Measurements from ENCODE around the gene UHRF2.
"Not testable (repeated sequence)": the region's sequence is repeated elsewhere in the genome, so short reads cannot be mapped to it uniquely, and the experiment has no call there.

UHRF2 gene, protein sequence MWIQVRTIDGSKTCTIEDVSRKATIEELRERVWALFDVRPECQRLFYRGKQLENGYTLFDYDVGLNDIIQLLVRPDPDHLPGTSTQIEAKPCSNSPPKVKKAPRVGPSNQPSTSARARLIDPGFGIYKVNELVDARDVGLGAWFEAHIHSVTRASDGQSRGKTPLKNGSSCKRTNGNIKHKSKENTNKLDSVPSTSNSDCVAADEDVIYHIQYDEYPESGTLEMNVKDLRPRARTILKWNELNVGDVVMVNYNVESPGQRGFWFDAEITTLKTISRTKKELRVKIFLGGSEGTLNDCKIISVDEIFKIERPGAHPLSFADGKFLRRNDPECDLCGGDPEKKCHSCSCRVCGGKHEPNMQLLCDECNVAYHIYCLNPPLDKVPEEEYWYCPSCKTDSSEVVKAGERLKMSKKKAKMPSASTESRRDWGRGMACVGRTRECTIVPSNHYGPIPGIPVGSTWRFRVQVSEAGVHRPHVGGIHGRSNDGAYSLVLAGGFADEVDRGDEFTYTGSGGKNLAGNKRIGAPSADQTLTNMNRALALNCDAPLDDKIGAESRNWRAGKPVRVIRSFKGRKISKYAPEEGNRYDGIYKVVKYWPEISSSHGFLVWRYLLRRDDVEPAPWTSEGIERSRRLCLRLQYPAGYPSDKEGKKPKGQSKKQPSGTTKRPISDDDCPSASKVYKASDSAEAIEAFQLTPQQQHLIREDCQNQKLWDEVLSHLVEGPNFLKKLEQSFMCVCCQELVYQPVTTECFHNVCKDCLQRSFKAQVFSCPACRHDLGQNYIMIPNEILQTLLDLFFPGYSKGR

GRCh38 chr9:6412487-6413364 lies at the start of gene UHRF2:
TSS of gene UHRF2 (plus strand) at chr9:6413199. CDS start at chr9:6413491, 292 bp downstream.
- DNase-seq: peak; percentile 88

DNA sequence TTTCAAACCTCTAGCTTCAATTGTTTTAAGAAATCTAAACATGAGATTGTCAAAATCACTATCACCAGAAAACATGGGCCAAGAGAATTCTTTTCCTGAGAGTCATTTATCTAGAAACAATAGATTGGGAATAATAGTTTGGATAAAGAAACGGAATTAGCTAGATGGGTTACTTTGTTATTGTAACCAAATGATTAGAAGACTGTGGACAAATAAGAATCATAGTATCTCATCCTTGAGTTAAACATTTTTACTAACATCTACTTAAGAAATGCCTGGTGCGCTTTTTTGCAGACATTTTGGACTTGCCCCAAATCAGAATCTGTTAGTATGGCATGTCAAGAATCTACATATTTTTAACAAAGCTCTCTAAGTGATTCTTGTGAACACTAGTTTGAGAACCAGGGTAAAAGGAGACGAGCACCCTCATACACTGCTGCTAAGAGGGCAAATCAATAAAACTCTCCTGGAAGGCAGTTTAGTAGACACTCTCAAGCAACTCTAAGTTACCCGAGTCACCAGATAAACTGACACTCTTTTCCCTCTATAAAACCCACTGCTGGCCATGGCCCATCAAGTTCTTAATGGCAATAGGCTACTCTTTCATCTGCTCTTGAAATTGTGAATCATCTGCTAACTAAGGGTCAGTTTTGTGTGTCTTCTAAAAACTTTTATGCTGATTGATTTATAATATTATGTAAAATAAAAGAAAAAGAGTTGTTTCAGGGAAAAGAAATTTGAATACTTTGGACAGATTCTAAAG lies 45.7 kb upstream of the UHRF2 start:
- DNase-seq: no peak

DNA sequence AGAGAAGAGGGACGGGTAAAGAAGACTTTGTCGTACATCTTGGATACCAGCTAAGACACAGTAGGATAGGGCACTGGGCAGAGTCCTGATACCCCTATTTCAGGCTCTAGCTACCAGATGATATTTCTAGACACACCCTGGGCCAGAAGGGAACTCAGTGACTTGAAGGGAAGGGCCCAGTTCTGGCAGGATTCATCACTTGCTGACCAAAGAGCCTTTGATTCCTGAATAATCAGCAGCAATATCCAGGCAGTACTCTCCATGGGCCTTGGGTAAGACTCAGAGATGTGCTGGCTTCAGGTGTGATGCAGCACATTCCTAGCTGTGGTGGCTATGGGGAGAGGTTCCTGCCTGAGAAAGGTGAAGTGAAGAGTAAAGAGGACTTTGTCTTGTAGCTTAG lies 44.2 kb upstream of the UHRF2 start:
- DNase-seq: no peak

DNA sequence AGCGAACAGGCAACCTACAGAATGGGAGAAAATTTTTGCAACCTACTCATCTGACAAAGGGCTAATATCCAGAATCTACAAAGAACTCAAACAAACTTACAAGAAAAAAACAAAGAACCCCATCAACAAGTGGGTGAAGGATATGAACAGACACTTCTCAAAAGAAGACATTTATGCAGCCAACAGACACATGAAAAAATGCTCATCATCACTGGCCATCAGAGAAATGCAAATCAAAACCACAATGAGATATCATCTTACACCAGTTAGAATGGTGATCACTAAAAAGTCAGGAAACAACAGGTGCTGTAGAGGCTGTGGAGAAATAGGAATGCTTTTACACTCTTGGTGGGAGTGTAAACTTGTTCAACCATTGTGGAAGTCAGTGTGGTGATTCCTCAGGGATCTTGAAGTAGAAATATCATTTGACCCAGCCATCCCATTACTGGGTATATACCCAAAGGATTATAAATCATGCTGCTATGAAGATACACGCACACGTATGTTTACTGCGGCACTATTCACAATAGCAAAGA lies 31.5 kb upstream of the UHRF2 start:
- DNase-seq: not testable (repeated sequence)

- no peak for DNase-seq
These were observed 30.3 kb upstream of the UHRF2 start for GRCh38 chr9:6382681-6383080.

- DNase-seq: no peak
These were observed 29.3 kb upstream of the UHRF2 start for GRCh38 chr9:6383551-6384225.

DNA sequence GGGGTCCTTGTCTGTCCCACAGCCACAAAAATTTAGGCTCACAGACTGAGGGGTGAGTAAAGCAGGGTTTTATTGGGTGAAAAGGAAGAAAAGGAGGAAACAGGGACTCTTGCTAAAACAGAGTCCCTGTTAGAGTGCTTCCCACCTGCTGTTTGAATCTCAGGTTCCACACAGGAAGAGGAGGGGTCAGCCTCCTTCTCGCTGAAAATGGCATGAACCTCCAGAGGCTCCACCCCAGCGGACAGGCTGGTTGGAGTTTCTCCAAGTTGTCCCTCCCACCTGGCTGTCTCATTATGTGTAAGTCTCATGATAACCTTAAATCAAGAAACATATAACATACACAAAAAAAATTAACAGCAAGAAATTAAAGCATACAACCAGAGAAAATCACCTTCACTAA lies 28.3 kb upstream of the UHRF2 start:
- DNase-seq: no peak

GRCh38 chr9:6399071-6399470 lies 13.9 kb upstream of the UHRF2 start:
- no peak for DNase-seq

GRCh38 chr9:6405371-6405770 lies 7.6 kb upstream of the UHRF2 start:
- DNase-seq: no peak

DNA sequence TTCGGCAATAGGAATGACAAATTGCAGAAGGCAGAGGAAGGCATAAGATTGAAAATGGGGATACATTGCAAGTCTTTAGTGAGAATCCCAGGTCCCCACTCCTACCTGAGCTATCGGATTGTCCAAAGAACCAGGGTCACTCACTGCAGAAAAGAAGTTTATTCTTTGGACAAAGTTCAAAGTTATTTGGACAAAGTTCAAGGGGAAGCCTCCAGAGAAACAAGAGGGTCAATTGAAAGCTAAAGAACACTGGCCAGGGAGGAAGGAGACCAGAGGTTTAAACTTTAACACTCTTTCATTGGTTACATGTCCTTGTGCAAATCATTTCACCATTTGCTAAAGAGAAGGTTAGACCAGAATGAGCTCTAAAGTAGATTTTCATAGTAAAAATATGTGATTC lies 5.2 kb upstream of the UHRF2 start:
- DNase-seq: no peak

DNA sequence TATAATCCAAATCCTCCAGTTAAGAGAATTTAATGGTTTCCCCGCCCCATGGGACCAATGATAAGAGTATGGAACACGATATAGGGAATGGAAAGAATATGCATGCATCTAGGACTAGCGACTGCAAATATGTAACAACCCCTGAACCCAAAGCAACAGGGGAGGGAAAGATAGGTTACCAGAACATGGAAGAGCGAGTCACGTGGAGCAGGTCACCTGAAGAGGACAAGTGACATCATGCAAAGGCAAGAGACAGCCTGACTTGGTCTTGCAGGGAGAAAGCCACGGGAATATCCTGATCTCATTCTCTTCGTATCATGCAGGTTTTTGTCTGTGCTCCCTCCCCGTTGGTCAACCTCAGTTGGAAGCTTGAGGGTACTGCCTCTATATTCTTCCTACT lies 4.7 kb upstream of the UHRF2 start:
- no peak for DNase-seq

- peak; percentile 38 for DNase-seq
These were observed 3.2 kb upstream of the UHRF2 start for GRCh38 chr9:6409811-6410210.

DNA sequence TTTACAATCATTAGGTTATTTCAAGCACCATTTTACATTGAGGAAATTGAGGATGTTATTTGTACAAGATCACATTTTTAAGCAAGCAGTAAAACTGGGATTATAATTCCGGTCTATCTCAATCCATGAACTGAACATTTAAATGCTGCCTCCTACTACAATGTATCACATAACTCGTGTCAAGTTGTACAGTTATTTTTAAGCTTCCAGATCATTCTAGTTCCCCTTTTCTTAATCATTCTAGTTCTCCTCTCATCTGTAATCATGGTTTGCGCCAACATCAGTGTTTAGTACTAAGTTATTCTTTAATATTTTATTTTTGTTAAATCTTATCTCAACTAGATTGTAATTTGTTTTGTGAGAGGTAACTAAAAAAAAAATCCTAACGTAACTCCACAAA lies 2.4 kb upstream of the UHRF2 start:
- no peak for DNase-seq

- DNase-seq: no peak
These were observed 607 bp downstream of the UHRF2 start for GRCh38 chr9:6413365-6414246.

DNA sequence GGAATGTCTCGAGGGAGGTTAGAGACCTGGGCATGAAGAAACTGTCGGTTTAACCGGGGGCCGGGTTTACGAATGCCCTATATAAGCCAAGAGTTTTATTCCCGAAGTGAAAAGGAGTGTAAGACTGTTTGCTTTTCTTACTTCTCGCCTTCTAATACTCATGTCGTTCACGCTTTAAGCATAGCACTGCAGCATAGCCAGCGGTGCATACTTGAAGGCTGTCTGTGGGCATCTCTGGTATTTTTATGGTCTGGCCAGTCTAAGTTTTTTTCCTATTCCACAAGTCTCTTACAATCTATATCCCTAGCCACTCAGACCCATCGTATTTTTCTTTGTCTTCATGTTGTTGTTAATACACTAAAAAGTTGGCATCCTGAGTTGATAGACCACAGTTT lies 1.2 kb downstream of the UHRF2 start:
- DNase-seq: no peak

GRCh38 chr9:6415266-6415665 lies 2.3 kb downstream of the UHRF2 start:
- DNase-seq: no peak

GRCh38 chr9:6417186-6417585 lies 4.2 kb downstream of the UHRF2 start:
- no peak for DNase-seq

GRCh38 chr9:6418764-6419163 lies 5.8 kb downstream of the UHRF2 start:
- no peak for DNase-seq

DNA sequence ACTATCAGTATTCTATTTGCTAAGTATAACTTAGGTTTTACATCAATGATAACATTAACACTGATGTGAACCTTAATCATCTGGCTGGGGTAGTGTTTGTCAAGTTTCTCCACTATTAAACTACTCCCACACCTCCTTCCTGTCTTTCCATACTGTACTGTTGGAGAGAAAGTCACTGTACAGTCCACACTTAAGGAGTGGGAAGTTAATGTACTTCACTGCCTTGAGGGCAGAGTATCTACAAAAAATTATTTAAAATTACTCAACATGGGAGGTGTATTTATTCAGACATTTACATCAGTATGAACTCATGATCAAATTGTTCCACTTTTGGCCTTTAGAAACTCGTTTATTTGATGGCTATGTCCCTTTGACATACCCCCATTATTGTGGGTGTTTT lies 11.9 kb downstream of the UHRF2 start:
- no peak for DNase-seq

DNA sequence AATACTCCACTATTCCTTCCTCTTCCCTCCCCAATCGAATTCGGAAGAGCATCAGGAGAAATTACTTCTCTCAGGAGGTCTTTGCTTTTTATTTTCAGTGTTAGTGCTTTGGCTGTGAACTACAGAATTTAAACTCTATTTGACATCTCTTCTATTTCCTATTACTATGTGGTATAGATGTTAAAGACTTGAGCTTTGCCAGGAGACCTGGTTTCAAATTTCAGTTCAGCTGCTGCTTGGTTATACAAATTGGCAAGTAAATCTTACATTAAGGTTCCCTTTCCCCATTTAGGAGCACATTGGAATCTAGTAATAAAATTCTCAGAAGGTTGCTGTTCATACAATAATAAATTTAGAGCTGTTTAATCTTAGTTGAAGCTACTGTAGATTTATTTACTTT lies 13.1 kb downstream of the UHRF2 start:
- DNase-seq: no peak
